HG02884 (cell line): ENCODE measurements around the gene SNRPN.
"Not testable (repeated sequence)": the region's sequence is repeated elsewhere in the genome, so short reads cannot be mapped to it uniquely, and the experiment has no call there.

Experiments used
- ATAC-seq: cut with Tn5 transposase; IDR thresholded peaks from one replicate; pipeline ENCODE4 v1.9.1; 2021; ENCODE audit warnings: mild to moderate bottlenecking, moderate library complexity; ENCODE audit not compliant: unreplicated experiment

The SNRPN gene

GRCh38 chr15:24966364-24967103 is 11.7 kb downstream of the SNRPN start:
- no peak for ATAC-seq

DNA sequence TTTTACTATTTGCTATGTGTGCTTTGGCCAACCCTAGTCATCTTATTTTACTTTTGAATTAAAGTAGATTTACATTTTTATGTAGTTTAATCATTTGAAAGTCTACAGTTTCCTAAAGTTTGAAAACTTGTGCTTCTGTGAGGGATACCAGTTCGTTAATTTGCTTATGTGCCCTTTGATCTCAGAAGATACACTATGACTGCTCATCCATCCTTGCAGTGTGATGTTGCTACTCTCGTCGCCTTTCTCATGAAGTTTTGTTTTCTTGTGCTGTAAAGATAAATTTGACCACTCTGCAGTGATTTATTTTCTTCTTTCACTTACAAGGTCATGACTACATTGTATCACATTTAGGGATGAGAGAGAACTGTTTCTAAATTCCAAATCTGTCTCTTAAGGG is 16.3 kb downstream of the SNRPN start:
- ATAC-seq = no peak

GRCh38 chr15:24971772-24972171 is 17.0 kb downstream of the SNRPN start:
- no peak for ATAC-seq

- ATAC-seq = not testable (repeated sequence)
Observed at GRCh38 chr15:24972707-24973106, 17.9 kb downstream of the SNRPN start.

- no peak for ATAC-seq
Observed at GRCh38 chr15:24976932-24977331, 22.1 kb downstream of the SNRPN start.

DNA sequence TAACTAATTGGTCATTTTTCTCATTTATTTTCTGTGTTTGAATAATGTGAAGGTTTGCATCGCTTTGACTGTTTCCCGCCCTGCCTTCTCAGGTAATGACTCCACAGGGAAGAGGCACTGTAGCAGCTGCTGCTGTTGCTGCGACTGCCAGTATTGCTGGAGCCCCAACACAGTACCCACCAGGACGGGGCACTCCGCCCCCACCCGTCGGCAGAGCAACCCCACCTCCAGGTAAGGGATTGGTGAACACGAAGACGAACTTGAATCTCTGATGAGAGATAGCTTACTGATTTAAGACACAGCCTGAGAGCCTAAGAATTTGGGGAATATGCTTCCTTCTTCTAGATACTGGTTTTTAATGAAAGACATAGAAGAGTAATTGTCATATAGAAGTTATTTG is 22.9 kb downstream of the SNRPN start:
- ATAC-seq = no peak

DNA sequence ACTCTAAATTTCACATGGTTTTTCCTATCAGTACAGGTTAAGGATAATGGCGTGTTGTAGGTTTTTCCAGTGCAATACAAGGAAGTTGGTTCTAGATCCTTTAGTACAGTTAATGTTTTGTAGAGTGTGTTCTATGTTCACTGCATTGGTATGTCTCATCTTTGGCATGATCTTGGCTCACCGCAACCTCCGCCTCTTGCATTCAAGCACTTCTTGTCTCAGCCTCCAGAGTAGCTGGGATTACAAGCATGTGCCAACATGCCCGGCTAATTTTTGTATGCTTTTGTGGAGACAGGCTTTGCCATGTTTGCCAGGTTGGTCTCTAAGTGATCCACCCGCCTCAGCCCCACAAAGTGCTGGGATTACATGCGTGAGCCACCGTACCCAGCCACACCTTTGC is 30.4 kb downstream of the SNRPN start:
- no peak for ATAC-seq

DNA sequence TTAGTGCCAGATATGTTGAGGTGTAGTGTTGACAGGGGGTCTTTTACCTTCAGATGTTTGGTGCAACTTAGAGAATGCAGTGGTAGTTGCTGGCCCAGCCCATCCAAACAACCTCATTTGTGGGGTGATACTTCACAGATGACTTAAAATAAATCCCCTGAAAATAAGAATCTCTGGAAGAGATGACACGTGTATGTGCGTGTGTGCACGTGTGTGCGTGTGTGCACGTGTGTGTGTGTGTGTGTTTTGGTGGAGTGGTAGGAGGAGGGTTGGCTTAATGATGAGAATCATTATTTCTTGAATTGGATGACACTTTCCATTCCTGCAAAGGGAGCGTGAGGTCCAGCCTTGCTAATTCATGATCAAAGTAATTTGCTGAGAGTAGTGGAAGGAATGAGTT is 31.9 kb downstream of the SNRPN start:
- no peak for ATAC-seq

- no peak for ATAC-seq
Observed at GRCh38 chr15:25019434-25019833, 64.6 kb downstream of the SNRPN start.

DNA sequence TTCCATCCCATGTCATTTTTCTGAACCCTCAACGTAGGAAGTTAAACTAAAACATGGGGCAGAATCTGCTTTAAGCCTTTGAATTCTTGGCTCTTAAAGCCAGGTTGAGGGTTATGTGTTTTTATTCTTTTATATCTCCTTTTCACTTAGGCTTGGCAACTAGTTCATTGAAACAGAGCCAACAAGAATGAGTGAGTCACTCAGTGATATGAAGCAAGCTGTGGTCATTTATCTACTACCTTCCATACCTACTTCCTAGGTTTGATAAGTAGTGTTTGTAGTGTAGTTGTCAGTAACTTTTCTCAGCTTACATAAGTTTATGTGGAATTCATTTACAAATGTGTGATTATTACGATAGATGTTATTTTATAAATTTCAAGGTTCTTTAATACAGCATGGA is 67.4 kb downstream of the SNRPN start:
- ATAC-seq = no peak
